ENCODE data around the gene CD86.
"Not testable (repeated sequence)": the region's sequence is repeated elsewhere in the genome, so short reads cannot be mapped to it uniquely, and the experiment has no call there.

CD86 gene

GRCh38 chr3:122055215-122055614 lies at the start of gene CD86:
Gene CD86, plus strand, starts transcription at chr3:122055362. Its CDS starts 128 bp downstream, at chr3:122055490.
- DNase-seq, result no peak

GRCh38 chr3:122006267-122006666 lies 48.9 kb upstream of the CD86 start:
- no peak for DNase-seq

- DNase-seq, result no peak
Observed at GRCh38 chr3:122008166-122008565, 47.0 kb upstream of the CD86 start.

DNA sequence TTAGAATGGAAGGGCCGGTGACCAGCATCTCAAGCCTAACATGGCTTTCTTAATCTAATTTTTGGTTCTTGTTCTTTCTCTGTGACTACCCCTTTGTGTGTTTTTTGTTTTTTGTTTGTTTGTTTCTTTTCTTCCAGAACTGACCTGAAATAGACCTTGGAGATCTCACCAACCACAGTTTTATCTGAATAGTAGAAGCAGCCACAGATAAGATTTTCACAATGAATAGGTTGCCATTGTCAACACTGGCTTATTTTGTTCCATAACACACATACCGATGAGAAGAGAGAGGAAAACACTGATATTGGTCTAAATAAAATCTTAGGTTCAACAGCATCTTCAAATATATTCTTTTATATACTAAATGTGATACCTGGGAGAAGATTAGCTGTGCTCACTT lies 44.7 kb upstream of the CD86 start:
- no peak for DNase-seq

DNA sequence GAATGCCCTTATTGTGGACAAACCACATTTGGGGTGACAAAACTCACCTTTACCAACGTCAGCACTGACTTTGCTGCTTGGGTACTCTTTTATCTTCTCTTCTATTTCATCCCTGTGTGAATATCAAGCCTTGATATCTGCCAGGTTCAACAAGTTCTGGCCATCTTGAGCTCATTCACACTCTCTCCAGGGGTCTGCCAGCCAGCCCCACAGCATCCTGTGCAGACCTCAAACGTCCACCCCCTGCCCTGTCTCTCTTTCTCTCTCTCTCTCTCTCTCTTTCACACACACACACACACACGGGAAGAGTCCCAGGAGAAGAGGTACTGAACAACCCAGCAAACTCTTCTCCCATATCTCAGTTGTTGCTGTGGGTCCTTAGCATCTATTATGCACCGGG lies 43.8 kb upstream of the CD86 start:
- no peak for DNase-seq

- no peak for DNase-seq
Observed at GRCh38 chr3:122012821-122013220, 42.3 kb upstream of the CD86 start.

- DNase-seq, result no peak
Observed at GRCh38 chr3:122013448-122013925, 41.7 kb upstream of the CD86 start.

DNA sequence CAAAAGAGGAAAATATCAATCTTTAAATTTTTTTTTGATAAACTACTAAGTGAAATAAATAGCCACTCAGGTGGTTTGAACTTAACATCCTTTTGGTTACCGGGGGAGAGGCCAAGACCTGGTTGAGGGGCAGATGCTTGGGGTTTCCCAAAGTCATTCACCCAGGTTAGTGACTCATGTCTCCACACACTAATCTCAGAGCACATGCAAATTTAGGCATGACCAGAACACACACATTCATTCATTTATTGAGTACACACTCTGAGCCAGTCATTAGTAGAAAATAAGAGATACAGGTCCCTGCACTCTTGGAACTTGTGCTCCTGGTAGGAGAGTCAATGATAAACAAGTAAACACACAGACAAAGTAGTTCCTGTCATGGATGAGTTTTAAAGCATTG lies 40.4 kb upstream of the CD86 start:
- no peak for DNase-seq

- DNase-seq, result no peak
Observed at GRCh38 chr3:122019493-122019892, 35.7 kb upstream of the CD86 start.

DNA sequence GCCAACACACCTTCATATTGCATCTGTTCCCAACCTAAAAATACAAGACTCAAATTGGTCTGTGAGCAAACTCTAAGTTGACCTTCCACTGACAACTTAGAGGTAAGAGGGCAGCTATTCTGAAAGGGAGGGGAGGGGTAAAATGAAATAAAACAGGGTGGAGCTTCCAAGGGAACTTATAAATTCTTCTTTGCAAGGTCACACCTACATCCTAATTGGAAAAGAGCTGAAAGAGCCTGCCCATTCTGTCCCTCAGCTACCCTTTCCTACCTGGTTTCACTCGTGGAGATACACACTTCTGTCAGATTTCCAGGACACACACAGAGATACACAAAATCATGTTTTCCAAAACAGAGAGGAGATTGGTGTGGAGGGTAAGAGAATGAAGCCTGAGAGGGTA lies 34.1 kb upstream of the CD86 start:
- DNase-seq, result no peak

GRCh38 chr3:122021811-122022401 lies 33.3 kb upstream of the CD86 start, which contains the start of gene ILDR1:
Gene ILDR1, minus strand, starts transcription at chr3:122022247. Its CDS starts 170 bp downstream, at chr3:122022077.
- no peak for DNase-seq

DNA sequence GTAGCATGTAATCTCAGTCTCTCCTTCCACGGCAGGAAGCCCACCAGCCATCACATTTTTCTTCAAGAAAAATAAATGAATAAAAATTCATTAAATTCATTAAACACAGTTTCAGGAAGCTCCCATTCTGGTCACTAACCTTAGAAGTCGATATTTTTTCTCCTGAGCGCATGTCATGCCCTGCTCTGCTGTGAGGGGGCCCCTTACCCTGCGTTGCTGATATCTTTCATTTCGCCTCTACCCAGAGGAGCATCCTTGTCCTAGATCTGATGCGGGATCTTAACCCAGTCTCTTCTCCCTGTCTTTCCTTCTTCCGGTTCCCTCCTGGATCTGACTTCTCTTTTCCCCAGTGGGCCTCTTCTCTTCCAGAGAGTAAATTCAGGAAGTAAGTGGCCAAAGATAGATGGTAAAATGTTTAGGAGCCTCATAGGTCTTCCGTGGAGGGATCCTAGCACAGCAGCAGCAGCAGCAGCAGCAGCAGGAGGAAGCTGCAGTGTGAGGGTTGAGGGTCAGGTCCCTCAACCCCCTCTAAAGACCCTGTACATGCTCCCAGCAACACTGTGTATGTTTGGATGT lies 31.7 kb upstream of the CD86 start:
- no peak for DNase-seq

DNA sequence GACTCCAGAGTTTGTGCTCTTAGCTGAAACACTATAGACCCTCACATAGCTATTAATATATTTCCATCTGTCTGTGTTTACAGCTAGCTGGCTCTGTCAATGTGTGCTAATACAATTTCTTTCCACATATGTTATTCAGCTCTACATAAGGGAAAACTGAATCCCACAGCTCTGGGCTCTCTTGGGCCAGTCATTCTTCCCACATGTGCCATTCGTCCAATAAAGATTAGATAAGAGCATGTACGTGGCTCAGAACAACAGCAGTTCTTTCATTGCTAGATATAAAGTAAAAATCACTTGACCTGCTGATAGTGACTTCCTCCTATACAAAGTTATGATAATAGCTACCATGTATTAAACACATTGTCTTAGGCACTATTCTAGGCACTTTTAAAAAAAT lies 30.4 kb upstream of the CD86 start:
- no peak for DNase-seq

DNA sequence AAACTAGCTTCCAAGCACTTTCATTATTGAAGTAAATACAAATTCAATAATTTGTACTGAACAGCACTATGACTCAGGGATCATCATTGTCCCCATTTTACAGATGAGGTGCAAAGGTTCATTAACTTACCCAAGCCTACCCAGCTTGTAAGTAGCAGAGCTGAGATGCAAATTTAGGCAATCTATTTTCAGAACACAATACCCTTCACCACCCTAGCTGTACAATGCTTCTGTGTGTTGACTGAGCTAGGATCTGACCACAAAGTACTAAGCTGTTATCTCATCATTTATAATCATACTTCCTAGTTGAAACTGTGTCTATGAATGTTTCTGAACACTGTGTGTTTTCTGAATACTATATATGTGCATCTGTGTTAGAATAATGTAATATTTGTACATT lies 29.9 kb upstream of the CD86 start:
- DNase-seq, result no peak

DNA sequence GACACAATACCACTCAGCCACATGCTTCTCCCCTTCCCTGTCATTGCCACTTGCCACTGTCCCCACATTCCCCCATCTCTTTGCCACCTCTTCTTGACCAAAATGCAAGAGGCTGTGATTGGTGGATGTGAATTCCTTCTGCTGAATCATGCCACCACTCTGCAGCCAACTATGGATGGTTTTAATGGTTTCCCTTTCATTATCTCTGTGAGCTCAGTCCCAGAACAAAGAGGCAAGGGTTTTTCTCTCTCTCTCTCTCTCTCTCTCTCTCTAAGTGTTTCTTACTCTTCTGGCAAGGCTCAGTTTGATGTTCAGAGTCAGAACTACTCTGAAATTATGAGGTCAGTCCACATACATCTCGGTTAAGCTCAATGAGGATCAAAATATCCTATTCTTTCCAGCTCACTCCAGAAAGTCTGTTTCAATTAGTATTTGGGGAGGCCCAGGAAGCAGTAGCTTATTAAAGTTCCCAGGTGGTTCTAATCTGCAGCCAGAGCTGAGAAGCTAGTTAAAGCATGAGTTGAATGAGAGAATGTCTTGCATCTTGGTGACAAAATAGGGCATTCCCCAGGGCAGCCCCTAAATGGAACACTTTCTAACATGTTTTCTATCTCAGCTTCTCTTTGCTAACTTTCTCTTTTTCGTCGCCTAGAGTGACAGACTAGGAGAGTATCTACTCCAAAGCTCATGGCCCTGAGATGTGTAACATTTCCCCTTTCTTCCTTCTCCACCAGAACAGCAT lies 24.6 kb upstream of the CD86 start:
- DNase-seq, result peak; percentile 2

- DNase-seq, result no peak
Observed at GRCh38 chr3:122031123-122031468, 24.1 kb upstream of the CD86 start.

DNA sequence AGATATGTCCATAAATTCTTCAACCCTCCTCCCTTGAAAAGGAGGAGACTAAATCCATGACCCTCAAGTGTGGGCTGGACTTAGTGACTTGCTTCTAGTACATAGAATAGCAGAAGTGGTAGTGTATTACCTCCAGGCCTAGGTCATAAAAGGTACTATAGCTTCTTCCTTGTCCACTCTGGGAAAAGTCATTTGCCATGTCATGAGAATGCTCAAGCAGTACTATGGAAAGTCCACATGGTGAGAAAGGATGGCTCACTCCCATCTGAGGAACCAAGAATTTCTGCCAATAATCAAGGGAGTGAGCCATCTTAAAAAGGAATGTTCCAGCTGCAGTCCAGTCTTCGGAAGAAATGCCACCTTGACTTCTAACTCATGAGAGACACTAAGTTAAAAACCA lies 22.6 kb upstream of the CD86 start:
- no peak for DNase-seq

GRCh38 chr3:122033023-122033422 lies 22.1 kb upstream of the CD86 start:
- no peak for DNase-seq

- not testable (repeated sequence) for DNase-seq
Observed at GRCh38 chr3:122047296-122047695, 7.9 kb upstream of the CD86 start.

GRCh38 chr3:122047773-122048172 lies 7.4 kb upstream of the CD86 start:
- DNase-seq, result not testable (repeated sequence)

DNA sequence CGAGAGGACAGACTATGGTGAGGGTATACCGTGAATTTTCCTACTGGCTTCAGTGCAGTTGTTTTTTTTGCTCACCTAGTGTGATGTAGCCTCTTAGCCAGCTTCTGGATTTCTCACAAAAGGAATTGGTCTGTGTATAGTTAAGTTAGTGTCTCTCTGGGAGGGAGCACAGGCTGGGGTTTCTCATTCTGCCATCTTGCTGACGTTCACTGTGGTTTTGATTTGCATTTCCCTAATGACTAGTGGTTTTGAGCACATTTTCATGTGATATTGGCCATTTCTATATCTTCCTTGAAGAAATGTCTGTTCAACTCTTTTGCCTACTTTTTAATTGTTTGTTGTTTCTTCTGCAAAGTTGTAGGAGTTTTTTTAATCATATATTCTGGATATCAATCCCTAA lies 2.2 kb upstream of the CD86 start:
- no peak for DNase-seq

DNA sequence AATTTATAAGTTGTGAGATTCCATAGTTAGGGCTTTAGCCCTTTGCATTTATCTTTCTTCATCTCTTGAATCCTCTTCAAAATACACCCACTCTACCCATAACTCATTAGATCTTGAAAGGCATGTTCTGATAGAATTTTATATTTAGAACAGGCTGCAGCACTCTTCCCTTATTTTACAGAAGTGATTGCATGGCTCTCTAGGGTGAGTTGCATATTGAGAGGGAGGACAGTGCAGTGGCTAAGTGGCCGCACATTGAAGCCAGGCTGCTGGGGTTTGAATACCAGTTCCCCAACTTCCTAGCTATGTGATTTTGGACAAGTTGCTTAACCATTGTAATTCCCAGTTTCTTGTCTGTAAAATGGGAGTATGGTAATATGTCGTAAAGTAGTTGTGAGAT lies 2.5 kb downstream of the CD86 start:
- no peak for DNase-seq

DNA sequence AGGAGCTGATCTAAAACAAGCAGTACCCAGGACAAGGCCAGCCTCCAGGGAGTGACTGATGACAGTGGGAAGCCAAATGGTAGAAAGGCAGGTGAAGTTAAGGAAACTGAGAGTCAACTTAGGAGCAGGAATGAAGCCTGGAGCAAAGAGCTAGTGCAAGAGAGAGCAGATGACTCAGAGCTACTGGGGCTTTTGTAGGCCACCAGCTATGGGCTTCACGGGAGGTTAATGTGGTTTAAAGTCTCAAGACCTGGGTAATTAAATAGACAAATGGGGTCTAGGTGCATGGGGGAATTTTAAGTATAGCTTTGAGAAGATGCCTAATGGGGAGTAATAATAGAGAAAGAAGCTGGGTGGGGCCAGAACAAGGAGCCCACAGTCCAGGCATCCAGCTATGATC lies 3.1 kb downstream of the CD86 start:
- DNase-seq, result no peak

DNA sequence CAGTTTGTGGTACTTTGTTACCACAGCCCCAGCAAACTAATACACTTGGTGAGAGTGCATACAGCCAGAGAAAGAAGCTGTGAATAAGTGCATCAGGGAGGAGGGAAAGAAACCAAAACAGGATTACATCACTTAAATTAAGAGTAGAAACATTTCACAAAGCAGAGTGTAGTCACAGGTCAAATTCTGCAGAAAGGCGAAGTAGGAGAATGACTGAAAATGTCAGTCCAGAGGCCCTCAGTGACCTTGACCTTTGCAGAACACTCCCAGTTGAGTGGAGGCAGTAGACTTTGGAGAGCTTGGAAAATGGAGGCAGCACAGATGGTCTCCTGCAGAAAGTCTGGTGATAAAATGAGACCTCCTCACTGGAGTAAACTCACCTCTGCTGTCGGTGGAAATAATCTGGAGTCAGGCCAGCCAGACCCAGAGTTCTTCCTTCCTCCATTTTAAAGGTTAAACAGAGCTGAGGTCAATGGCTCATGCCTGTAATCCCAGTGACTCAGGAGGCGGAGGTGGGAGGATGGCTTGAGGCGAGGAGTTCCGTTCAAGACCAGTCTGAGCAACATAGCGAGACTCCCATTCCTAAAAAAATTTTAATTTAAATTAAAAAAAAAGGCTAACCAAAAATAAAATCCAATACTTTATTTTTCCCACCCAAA lies 5.0 kb downstream of the CD86 start:
- no peak for DNase-seq
